ENCODE results near the gene PUSL1.

GRCh38 chr1:1311107-1312104 lies 3.0 kb downstream of the PUSL1 start:
- TF ChIP-seq EZH2phosphoT487 (IDR thresholded peaks at IDR 0.05; ENCODE audit: insufficient read depth, low read depth), result no peak
- no peak for TF ChIP-seq EZH2 (IDR thresholded peaks at IDR 0.05; ENCODE audit: insufficient read depth, poor library complexity, severe bottlenecking)
